DOHH2 (cell line): ENCODE data around the gene PLAAT1.

Source experiments
- EZH2phosphoT487 ChIP-seq: fragments of 200-600 bp; sonication (generic); IDR thresholded peaks from 2 replicates; pipeline ENCODE4 v1.6.1; 2017; ENCODE audit warnings: borderline replicate concordance, mild to moderate bottlenecking, antibody characterized with exemption, low read length, moderate library complexity, mixed read lengths
- TF ChIP-seq, protein P1 (sequence below): fragments of 200-600 bp; sonication (generic); IDR thresholded peaks from one replicate; pipeline ENCODE4 v1.5.1; 2014; ENCODE audit warnings: antibody characterized with exemption, mild to moderate bottlenecking, low read depth, low read length; ENCODE audit not compliant: poor library complexity, severe bottlenecking

DNA sequence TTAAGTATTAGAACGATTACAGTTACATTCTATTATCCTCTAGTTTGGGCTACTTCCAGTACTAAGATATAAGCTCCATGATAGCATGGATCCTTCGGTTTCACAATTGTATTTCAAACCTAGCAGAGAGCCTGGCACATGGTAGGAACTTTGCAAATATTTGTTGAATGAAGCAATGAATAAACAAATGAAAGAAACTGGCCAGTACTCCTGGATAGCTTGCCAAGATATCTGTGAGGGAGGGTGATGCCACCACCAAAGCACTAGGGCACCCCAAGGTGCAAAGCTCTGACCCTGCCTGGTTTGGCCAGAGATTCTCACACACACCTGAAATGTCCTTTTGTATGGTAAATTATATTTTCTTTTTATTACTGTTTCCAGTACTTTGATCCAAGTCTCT, 44.3 kb upstream of the PLAAT1 start:
- TF ChIP-seq, protein P1, sequence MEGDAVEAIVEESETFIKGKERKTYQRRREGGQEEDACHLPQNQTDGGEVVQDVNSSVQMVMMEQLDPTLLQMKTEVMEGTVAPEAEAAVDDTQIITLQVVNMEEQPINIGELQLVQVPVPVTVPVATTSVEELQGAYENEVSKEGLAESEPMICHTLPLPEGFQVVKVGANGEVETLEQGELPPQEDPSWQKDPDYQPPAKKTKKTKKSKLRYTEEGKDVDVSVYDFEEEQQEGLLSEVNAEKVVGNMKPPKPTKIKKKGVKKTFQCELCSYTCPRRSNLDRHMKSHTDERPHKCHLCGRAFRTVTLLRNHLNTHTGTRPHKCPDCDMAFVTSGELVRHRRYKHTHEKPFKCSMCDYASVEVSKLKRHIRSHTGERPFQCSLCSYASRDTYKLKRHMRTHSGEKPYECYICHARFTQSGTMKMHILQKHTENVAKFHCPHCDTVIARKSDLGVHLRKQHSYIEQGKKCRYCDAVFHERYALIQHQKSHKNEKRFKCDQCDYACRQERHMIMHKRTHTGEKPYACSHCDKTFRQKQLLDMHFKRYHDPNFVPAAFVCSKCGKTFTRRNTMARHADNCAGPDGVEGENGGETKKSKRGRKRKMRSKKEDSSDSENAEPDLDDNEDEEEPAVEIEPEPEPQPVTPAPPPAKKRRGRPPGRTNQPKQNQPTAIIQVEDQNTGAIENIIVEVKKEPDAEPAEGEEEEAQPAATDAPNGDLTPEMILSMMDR, result no peak
- TF ChIP-seq EZH2phosphoT487, result no peak
